Thyroid gland (tissue), 4 donors: ENCODE results near the gene RRN3.

Source experiments
- POLR2A ChIP-seq, 2 donors: fragments of 450-650 bp; IDR thresholded peaks; one replicate each; pipeline ENCODE4 v1.6.1; 2017; ENCODE audit warnings: antibody characterized with exemption in 2 of 2, mild to moderate bottlenecking in 2 of 2, moderate library complexity in 1 of 2
- TF ChIP-seq, protein P1 (sequence below), 6 experiments: fragments of 200-600 bp in 3 of 6; fragments of 450-650 bp in 3 of 6; sonication (generic) in 3 of 6; IDR thresholded peaks; one replicate each; pipeline ENCODE4 v1.5.1; 2016 to 2019; ENCODE audit warnings: antibody characterized with exemption in 6 of 6, mild to moderate bottlenecking in 2 of 6, inconsistent platforms in 1 of 6, moderate library complexity in 1 of 6

DNA sequence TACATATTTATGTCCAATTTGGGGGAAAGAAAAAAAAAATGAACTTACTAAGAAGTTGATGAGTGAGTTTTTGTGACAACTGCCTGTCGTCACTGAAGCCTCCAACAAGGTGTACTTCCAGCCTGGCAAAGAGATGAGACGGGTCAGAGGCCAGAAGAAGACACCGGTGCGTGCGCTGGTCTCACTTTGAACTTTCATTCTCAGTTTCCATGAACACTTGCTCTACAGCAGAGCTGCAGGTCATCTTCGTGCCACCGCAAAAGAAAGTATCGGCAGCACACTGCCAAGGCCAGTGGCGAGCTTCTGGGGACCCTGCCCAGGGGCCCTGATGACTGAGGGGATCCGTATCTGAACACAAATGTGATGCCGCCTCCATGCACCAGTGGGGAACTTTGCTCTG, 49.8 kb downstream of the RRN3 start:
- TF ChIP-seq, protein P1, sequence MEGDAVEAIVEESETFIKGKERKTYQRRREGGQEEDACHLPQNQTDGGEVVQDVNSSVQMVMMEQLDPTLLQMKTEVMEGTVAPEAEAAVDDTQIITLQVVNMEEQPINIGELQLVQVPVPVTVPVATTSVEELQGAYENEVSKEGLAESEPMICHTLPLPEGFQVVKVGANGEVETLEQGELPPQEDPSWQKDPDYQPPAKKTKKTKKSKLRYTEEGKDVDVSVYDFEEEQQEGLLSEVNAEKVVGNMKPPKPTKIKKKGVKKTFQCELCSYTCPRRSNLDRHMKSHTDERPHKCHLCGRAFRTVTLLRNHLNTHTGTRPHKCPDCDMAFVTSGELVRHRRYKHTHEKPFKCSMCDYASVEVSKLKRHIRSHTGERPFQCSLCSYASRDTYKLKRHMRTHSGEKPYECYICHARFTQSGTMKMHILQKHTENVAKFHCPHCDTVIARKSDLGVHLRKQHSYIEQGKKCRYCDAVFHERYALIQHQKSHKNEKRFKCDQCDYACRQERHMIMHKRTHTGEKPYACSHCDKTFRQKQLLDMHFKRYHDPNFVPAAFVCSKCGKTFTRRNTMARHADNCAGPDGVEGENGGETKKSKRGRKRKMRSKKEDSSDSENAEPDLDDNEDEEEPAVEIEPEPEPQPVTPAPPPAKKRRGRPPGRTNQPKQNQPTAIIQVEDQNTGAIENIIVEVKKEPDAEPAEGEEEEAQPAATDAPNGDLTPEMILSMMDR (IDR thresholded peaks at IDR 0.05) = no peak
- no peak for TF ChIP-seq POLR2A (IDR thresholded peaks at IDR 0.05)
